Psoas muscle (tissue), 8 donors: ENCODE data around the gene N4BP3. TPM values are rescaled to one million over a fixed set of nuclear protein-coding genes. Genes with fewer than 3 reads are reported as not detected.

ENCODE experiments used
- ATAC-seq, 4 donors: fragments of 200-7000 bp; cut with Tn5 transposase; one replicate each; pipeline ENCODE4 v1.9.1; 2020; ENCODE audit warnings: moderate library complexity in 3 of 4, mild to moderate bottlenecking in 2 of 4
- DNase-seq, 2 donors: peaks; one replicate each; pipeline ENCODE4 v3.0.0-alpha.2; 2020
- H3K27ac ChIP-seq: fragments of 200-600 bp; one replicate; pipeline ENCODE4 v1.8.0; 2022
- H3K27me3 ChIP-seq, 3 donors: fragments of 200-600 bp in 1 of 3; one replicate each; pipeline versions ENCODE4 v1.6.1 to v1.8.0; 2013 to 2022; ENCODE audit warnings: low read length in 2 of 3, mild to moderate bottlenecking in 2 of 3, moderate library complexity in 1 of 3; ENCODE audit not compliant: insufficient read depth in 3 of 3
- H3K36me3 ChIP-seq, 2 donors: fragments of 200-600 bp in 1 of 2; one replicate each; pipeline versions ENCODE4 v1.6.1 to v1.8.0; 2013 to 2022; ENCODE audit warnings: low read depth in 1 of 2, mild to moderate bottlenecking in 1 of 2, moderate library complexity in 1 of 2; ENCODE audit not compliant: insufficient read depth in 1 of 2
- H3K4me1 ChIP-seq: fragments of 200-600 bp; one replicate; pipeline ENCODE4 v1.8.0; 2022
- H3K4me3 ChIP-seq: fragments of 200-600 bp; one replicate; pipeline ENCODE4 v1.8.0; 2022; ENCODE audit warnings: mild to moderate bottlenecking
- H3K9me3 ChIP-seq: fragments of 200-600 bp; one replicate; pipeline ENCODE4 v1.8.0; 2022
- WGBS, 3 donors: extraction: QIAGEN DNeasy Blood & Tissue Kit; methylation state at CpG; one replicate each; pipeline versions ENCODE4 v1.1.6 to v1.1.7; 2013; 5-methylcytosine and 5-hydroxymethylcytosine counted together
- intact Hi-C, 2 donors: fragments of 100-400 bp; cut with DNase I; formaldehyde crosslinking; loops; one replicate each; pipeline versions ENCODE4 v1.11.0 to v1.14.2; 2022
- polyA plus RNA-seq, 3 donors: library from polyadenylated mRNA; stranded (reverse); fragments of 200-250 nt; gene quantifications; one replicate each; pipeline ENCODE4 v1.2.3, GENCODE V29; 2013
- total RNA-seq, 4 donors: library from RNA; stranded (reverse); fragmentation: NEBNext Ultra II Directional in 2 of 4; extraction: Animal tissue kit (Norgen Biotek cat#: 25700) in 2 of 4; gene quantifications; one replicate each; pipeline versions ENCODE4 v1.2.1 to v1.2.4, GENCODE V29; 2021 to 2023
- TF ChIP-seq, protein P1 (sequence below): fragments of 200-600 bp; IDR thresholded peaks from one replicate; pipeline ENCODE4 v1.8.0; 2022; ENCODE audit warnings: antibody characterized with exemption
- donor health status: healthy with polysubstance abuse.
- donor health status: DM: no; HTN: no; CAD: no; lungs with moderate emphysema.
- donor health status: Bipolar disorder and iron deficiency.
- donor health status: healthy.
- donor health status: DM: yes; HTN: yes; CAD: no.
- donor health status: DM: no; HTN: no; CAD: no.
- donor health status: DM: no; HTN: no; CAD: no.
- donor health status: DM: yes; HTN: yes; CAD: no.

Gene N4BP3
- total and polyA plus RNA-seq, 7 donors = 1.6 to 4.0 (median 2.9) TPM

DNA sequence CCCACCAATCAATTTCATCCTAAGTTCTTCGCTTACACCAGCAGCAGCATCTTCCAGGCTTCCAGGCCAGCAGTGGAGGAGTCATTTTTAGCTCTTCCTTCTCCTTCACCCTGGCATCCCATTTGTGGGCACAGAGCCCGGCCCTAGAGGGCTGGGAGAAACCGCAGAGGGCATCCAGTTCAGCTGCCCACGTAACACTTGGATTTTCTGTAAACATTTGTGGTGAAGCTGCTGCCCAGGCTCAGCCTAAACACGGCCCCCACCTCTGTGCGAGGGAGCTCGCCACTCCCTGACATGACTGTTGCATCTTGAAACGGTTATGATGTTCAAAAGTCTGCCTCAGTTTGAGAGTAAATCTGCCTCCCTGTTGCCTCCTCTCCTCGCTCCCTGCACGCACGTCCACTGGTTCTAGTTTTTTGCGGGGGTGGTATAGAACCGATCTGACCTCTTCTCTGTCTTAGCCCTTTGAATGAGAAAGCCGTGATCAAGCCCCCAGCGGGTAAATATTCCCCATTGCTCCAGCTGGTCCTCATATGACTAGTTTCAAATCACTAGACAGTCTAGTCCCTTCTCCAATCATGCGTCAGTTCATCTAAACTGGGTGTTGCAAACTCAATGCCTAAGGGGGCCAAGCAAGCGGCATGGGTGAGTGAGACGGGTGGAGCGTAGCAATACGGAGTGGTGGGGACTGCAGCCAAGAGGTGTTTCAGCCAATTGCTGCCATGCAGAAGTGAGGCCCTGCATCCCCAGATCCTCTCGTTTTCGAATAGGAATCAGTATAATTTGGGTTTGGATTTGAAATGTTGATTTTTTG, 34.9 kb upstream of the N4BP3 start:
- intact Hi-C loops = loop anchor here in 1 of 2 donors (5.0 kb wide), 1 partner anchor 39 kb away; no protein-coding TSS in a partner anchor

GRCh38 chr5:178080056-178080455, 33.3 kb upstream of the N4BP3 start:
- ATAC-seq (no peak), DNase-seq (no peak)
- no peaks in the 10 kb centered on the region for H3K9me3 ChIP-seq
- no peak overlapping the region for H3K27ac ChIP-seq
- no peaks in the 10 kb centered on the region for H3K36me3 ChIP-seq
- H3K4me1 ChIP-seq = no peaks in the 10 kb centered on the region
- TF ChIP-seq, protein P1, sequence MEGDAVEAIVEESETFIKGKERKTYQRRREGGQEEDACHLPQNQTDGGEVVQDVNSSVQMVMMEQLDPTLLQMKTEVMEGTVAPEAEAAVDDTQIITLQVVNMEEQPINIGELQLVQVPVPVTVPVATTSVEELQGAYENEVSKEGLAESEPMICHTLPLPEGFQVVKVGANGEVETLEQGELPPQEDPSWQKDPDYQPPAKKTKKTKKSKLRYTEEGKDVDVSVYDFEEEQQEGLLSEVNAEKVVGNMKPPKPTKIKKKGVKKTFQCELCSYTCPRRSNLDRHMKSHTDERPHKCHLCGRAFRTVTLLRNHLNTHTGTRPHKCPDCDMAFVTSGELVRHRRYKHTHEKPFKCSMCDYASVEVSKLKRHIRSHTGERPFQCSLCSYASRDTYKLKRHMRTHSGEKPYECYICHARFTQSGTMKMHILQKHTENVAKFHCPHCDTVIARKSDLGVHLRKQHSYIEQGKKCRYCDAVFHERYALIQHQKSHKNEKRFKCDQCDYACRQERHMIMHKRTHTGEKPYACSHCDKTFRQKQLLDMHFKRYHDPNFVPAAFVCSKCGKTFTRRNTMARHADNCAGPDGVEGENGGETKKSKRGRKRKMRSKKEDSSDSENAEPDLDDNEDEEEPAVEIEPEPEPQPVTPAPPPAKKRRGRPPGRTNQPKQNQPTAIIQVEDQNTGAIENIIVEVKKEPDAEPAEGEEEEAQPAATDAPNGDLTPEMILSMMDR = no peak
- peaks cover 0 to 7% (median 0%) of the 10 kb centered on the region in 3 donors for H3K27me3 ChIP-seq
- 78 to 90% (median 90%) methylated on average over 8 of the region's 8 CpGs for WGBS, 3 donors
- H3K4me3 ChIP-seq = no peak overlapping the region
- intact Hi-C loops = no loop called here

More for the DNA sequence above, 34.9 kb upstream of the N4BP3 start:
- H3K4me3 ChIP-seq = no peak overlapping the region
- ATAC-seq (no peak), DNase-seq (no peak)
- H3K27me3 ChIP-seq = peaks cover 0 to 23% (median 0%) of the 10 kb centered on the region in 3 donors
- TF ChIP-seq, protein P1 = no peak
- no peak overlapping the region for H3K27ac ChIP-seq
- H3K9me3 ChIP-seq = no peaks in the 10 kb centered on the region
- H3K4me1 ChIP-seq = no peaks in the 10 kb centered on the region
- 75 to 77% (median 76%) methylated on average over 22 of the region's 22 CpGs for WGBS, 3 donors
- no peaks in the 10 kb centered on the region for H3K36me3 ChIP-seq

- Histone ChIP-seq H3K4me3 (no peak overlapping the region), H3K27me3 (no peaks in the 10 kb centered on the region), H3K27ac (no peak overlapping the region), H3K36me3 (no peaks in the 10 kb centered on the region), H3K9me3 (no peaks in the 10 kb centered on the region), H3K4me1 (no peaks in the 10 kb centered on the region)
- no peak for DNase-seq
- TF ChIP-seq, protein P1 = no peak
- intact Hi-C loops = no loop called here
- ATAC-seq = no peak
- WGBS, 3 donors = 86 to 91% (median 87%) methylated on average over 9 of the region's 9 CpGs
These were observed 32.5 kb upstream of the N4BP3 start for GRCh38 chr5:178080618-178081410.

GRCh38 chr5:178081571-178082243, 31.6 kb upstream of the N4BP3 start:
- Histone ChIP-seq H3K4me1 (no peaks in the 10 kb centered on the region), H3K27me3 (peaks cover 0 to 4% (median 0%) of the 10 kb centered on the region in 3 donors), H3K9me3 (no peaks in the 10 kb centered on the region), H3K4me3 (no peak overlapping the region), H3K27ac (no peak overlapping the region), H3K36me3 (no peaks in the 10 kb centered on the region)
- WGBS, 3 donors = 83 to 86% (median 85%) methylated on average over 12 of the region's 12 CpGs
- DNase-seq = no peak
- no peak for ATAC-seq
- TF ChIP-seq, protein P1 = no peak
- intact Hi-C loops = no loop called here
